Measurements from ENCODE around the gene USO1.
"Not testable (repeated sequence)": the region's sequence is repeated elsewhere in the genome, so short reads cannot be mapped to it uniquely, and the experiment has no call there.

USO1 gene

GRCh38 chr4:75779105-75779757, 54.9 kb downstream of the USO1 start:
- DNase-seq: no peak

GRCh38 chr4:75781305-75781704, 56.9 kb downstream of the USO1 start:
- DNase-seq: no peak

- DNase-seq: no peak
Observed at GRCh38 chr4:75786526-75786925, 62.1 kb downstream of the USO1 start.

GRCh38 chr4:75786938-75787337, 62.6 kb downstream of the USO1 start:
- no peak for DNase-seq

GRCh38 chr4:75790024-75790423, 65.6 kb downstream of the USO1 start:
- no peak for DNase-seq

GRCh38 chr4:75800972-75801371, 76.6 kb downstream of the USO1 start:
- DNase-seq: no peak

GRCh38 chr4:75806035-75806434, 81.7 kb downstream of the USO1 start:
- not testable (repeated sequence) for DNase-seq

GRCh38 chr4:75817901-75818300, 93.5 kb downstream of the USO1 start:
- DNase-seq: no peak

- DNase-seq: no peak
Observed at GRCh38 chr4:75819121-75819520, 94.7 kb downstream of the USO1 start.

- DNase-seq: no peak
Observed at GRCh38 chr4:75820197-75820596, 95.8 kb downstream of the USO1 start.

- no peak for DNase-seq
Observed at GRCh38 chr4:75820676-75821075, 96.3 kb downstream of the USO1 start.

GRCh38 chr4:75821216-75821615, 96.8 kb downstream of the USO1 start:
- DNase-seq: no peak

GRCh38 chr4:75821966-75822365, 97.6 kb downstream of the USO1 start:
- no peak for DNase-seq

- peak; percentile 43 to 54 (median 46) for DNase-seq
Observed at GRCh38 chr4:75822416-75822815, 98.0 kb downstream of the USO1 start.

- no peak for DNase-seq
Observed at GRCh38 chr4:75823812-75824211, 99.4 kb downstream of the USO1 start.

- DNase-seq: no peak
Observed at GRCh38 chr4:75830906-75831305, 106.5 kb downstream of the USO1 start.

GRCh38 chr4:75831856-75832405, 107.6 kb downstream of the USO1 start:
- peak; percentile 54 to 63 (median 54) for DNase-seq

GRCh38 chr4:75834095-75834771, 109.9 kb downstream of the USO1 start:
- DNase-seq: peak in 1 of 3 donors; percentile 27

- DNase-seq: no peak
Observed at GRCh38 chr4:75834772-75835154, 110.4 kb downstream of the USO1 start.

- DNase-seq: no peak
Observed at GRCh38 chr4:75841641-75842520, 117.5 kb downstream of the USO1 start.

GRCh38 chr4:75843596-75843995, 119.2 kb downstream of the USO1 start:
- DNase-seq: no peak

- DNase-seq: peak; percentile 73 to 85 (median 75)
Observed at GRCh38 chr4:75844151-75844662, 119.8 kb downstream of the USO1 start.

GRCh38 chr4:75845992-75846391, 121.6 kb downstream of the USO1 start:
- no peak for DNase-seq

Measured in suppressor macrophage treated with lipopolysaccharide for 1 hour (primary cell).